Measurements from ENCODE around the gene SPTA1.
"Not testable (repeated sequence)": the region's sequence is repeated elsewhere in the genome, so short reads cannot be mapped to it uniquely, and the experiment has no call there.

SPTA1 gene

GRCh38 chr1:158689875-158690274, 3.4 kb upstream of the SPTA1 start:
- no peak overlapping the region for H2AFZ ChIP-seq
- H3K27ac ChIP-seq, result no peak overlapping the region
- H3K36me3 ChIP-seq (ENCODE audit: control insufficient read depth, insufficient read depth, low read length), result no peaks in the 10 kb centered on the region
- no peaks in the 10 kb centered on the region for H3K4me1 ChIP-seq
- H3K4me2 ChIP-seq (ENCODE audit: low read length), result no peak overlapping the region
- H3K9me3 ChIP-seq (ENCODE audit: control insufficient read depth, low read length), result no peaks in the 10 kb centered on the region
- H3K9ac ChIP-seq, result no peak overlapping the region
- H3K27me3 ChIP-seq (ENCODE audit: control insufficient read depth, insufficient read depth, low read length), result no peaks in the 10 kb centered on the region
- H3K4me3 ChIP-seq (ENCODE audit: low read depth, low read length), result no peak overlapping the region
- H3K79me2 ChIP-seq, result no peaks in the 10 kb centered on the region
- no peak for TF ChIP-seq CTCF (IDR thresholded peaks at IDR 0.05)

GRCh38 chr1:158689110-158689509, 2.6 kb upstream of the SPTA1 start:
- Histone ChIP-seq H2AFZ (no peak overlapping the region), H3K27me3 (ENCODE audit: control insufficient read depth, insufficient read depth, low read length) (no peaks in the 10 kb centered on the region), H3K4me1 (no peaks in the 10 kb centered on the region), H3K79me2 (no peaks in the 10 kb centered on the region), H3K4me2 (ENCODE audit: low read length) (no peak overlapping the region), H3K27ac (no peak overlapping the region), H3K9ac (no peak overlapping the region), H3K36me3 (ENCODE audit: control insufficient read depth, insufficient read depth, low read length) (no peaks in the 10 kb centered on the region), H3K9me3 (ENCODE audit: control insufficient read depth, low read length) (no peaks in the 10 kb centered on the region), H3K4me3 (ENCODE audit: low read depth, low read length) (no peak overlapping the region)
- TF ChIP-seq CTCF (IDR thresholded peaks at IDR 0.05), result no peak

- not testable (repeated sequence) for H3K4me1 ChIP-seq; H3K4me3 ChIP-seq (ENCODE audit: low read depth, low read length); H3K27ac ChIP-seq; H3K9me3 ChIP-seq (ENCODE audit: control insufficient read depth, low read length); H3K27me3 ChIP-seq (ENCODE audit: control insufficient read depth, insufficient read depth, low read length); H2AFZ ChIP-seq; H3K36me3 ChIP-seq (ENCODE audit: control insufficient read depth, insufficient read depth, low read length); H3K4me2 ChIP-seq (ENCODE audit: low read length); H3K79me2 ChIP-seq; H3K9ac ChIP-seq
Observed at GRCh38 chr1:158688343-158688742, 1.8 kb upstream of the SPTA1 start.

GRCh38 chr1:158687037-158687436, 522 bp upstream of the SPTA1 start:
- Histone ChIP-seq H3K9ac (no peak overlapping the region), H3K79me2 (no peaks in the 10 kb centered on the region), H3K4me3 (ENCODE audit: low read depth, low read length) (no peak overlapping the region), H3K4me2 (ENCODE audit: low read length) (no peak overlapping the region), H3K27ac (no peak overlapping the region), H3K36me3 (ENCODE audit: control insufficient read depth, insufficient read depth, low read length) (no peaks in the 10 kb centered on the region), H2AFZ (no peak overlapping the region), H3K27me3 (ENCODE audit: control insufficient read depth, insufficient read depth, low read length) (no peaks in the 10 kb centered on the region), H3K4me1 (no peaks in the 10 kb centered on the region), H3K9me3 (ENCODE audit: control insufficient read depth, low read length) (no peaks in the 10 kb centered on the region)
- no peak for TF ChIP-seq CTCF (IDR thresholded peaks at IDR 0.05)

GRCh38 chr1:158685085-158685484, 1.4 kb downstream of the SPTA1 start:
- no peak for TF ChIP-seq CTCF (IDR thresholded peaks at IDR 0.05)
- Histone ChIP-seq H3K9me3 (ENCODE audit: control insufficient read depth, low read length) (no peaks in the 10 kb centered on the region), H2AFZ (no peak overlapping the region), H3K4me2 (ENCODE audit: low read length) (no peak overlapping the region), H3K36me3 (ENCODE audit: control insufficient read depth, insufficient read depth, low read length) (no peaks in the 10 kb centered on the region), H3K27ac (no peak overlapping the region), H3K9ac (no peak overlapping the region), H3K27me3 (ENCODE audit: control insufficient read depth, insufficient read depth, low read length) (no peaks in the 10 kb centered on the region), H3K79me2 (no peaks in the 10 kb centered on the region), H3K4me3 (ENCODE audit: low read depth, low read length) (no peak overlapping the region), H3K4me1 (no peaks in the 10 kb centered on the region)

Data from parathyroid adenoma (tissue), 2 donors.